Stomach (tissue), 9 donors: ENCODE results near the gene ZBTB7B. TPM values are rescaled to one million over a fixed set of nuclear protein-coding genes. Genes with fewer than 3 reads are reported as not detected.

Experiments used
- DNase-seq, 2 donors: peaks; one replicate each; pipeline versions ENCODE4 v3.0.0 to v3.0.0-alpha.2; 2013 to 2019
- H3K27ac ChIP-seq, 5 donors: fragments of 200-600 bp in 4 of 5; sonication (generic) in 4 of 5; one replicate each; pipeline ENCODE4 v1.5.1; 2013 to 2019; ENCODE audit warnings: mild to moderate bottlenecking in 1 of 5, moderate library complexity in 1 of 5
- H3K27me3 ChIP-seq, 3 donors: fragments of 200-600 bp; sonication (generic); one replicate each; pipeline ENCODE4 v1.5.1; 2017 to 2019; ENCODE audit warnings: mixed run types in 1 of 3
- H3K36me3 ChIP-seq, 4 donors: fragments of 200-600 bp; sonication (generic); 1 replicate in 3 of 4; 2 replicates in 1 of 4; pipeline ENCODE4 v1.5.1; 2016 to 2019
- H3K4me1 ChIP-seq, 4 donors: fragments of 200-600 bp; sonication (generic); one replicate each; pipeline ENCODE4 v1.5.1; 2016 to 2019
- H3K4me3 ChIP-seq, 4 donors: fragments of 200-600 bp; sonication (generic) in 3 of 4; one replicate each; pipeline ENCODE4 v1.5.1; 2016 to 2019; ENCODE audit warnings: mild to moderate bottlenecking in 1 of 4
- H3K9me3 ChIP-seq, 4 donors: fragments of 200-600 bp; sonication (generic); one replicate each; pipeline ENCODE4 v1.5.1; 2016 to 2019
- CTCF ChIP-seq, 7 experiments: fragments of 450-650 bp in 4 of 7; fragments of 200-600 bp in 3 of 7; sonication (generic) in 3 of 7; IDR thresholded peaks; one replicate each; pipeline ENCODE4 v1.5.1; 2016 to 2019; ENCODE audit warnings: antibody characterized with exemption in 7 of 7, control low read depth in 2 of 7, mild to moderate bottlenecking in 1 of 7
- EP300 ChIP-seq: sonication (generic); formaldehyde crosslinking; IDR thresholded peaks from one replicate; pipeline ENCODE4 v1.6.1; 2017; ENCODE audit warnings: antibody characterized with exemption
- POLR2A ChIP-seq, 4 donors: fragments of 450-650 bp; IDR thresholded peaks; one replicate each; pipeline ENCODE4 v1.6.1; 2016; ENCODE audit warnings: antibody characterized with exemption in 4 of 4, control low read depth in 2 of 4, mild to moderate bottlenecking in 1 of 4, moderate library complexity in 1 of 4
- POLR2AphosphoS5 ChIP-seq, 3 donors: sonication (generic); formaldehyde crosslinking; IDR thresholded peaks; one replicate each; pipeline ENCODE4 v1.6.1; 2016; ENCODE audit warnings: antibody characterized with exemption in 3 of 3
- WGBS, 5 donors: extraction: QIAGEN DNeasy Blood & Tissue Kit in 3 of 5; methylation state at CpG; one replicate each; pipeline versions ENCODE4 v1.1.5 to v1.1.7; 2013 to 2018; 5-methylcytosine and 5-hydroxymethylcytosine counted together
- intact Hi-C: fragments of 100-400 bp; cut with DNase I; formaldehyde crosslinking; loops from one replicate; pipeline ENCODE4 v1.15.1; 2023; ENCODE audit warnings: low total_unique reads
- polyA plus RNA-seq, 3 donors: library from polyadenylated mRNA; stranded (reverse); fragments of 200-250 nt; gene quantifications; one replicate each; pipeline ENCODE4 v1.2.3, GENCODE V29; 2013
- total RNA-seq, 5 donors: library from RNA; depleted of rRNA; stranded (reverse); fragments of >200 nt; gene quantifications; one replicate each; pipeline versions ENCODE4 v1.1.0 to v1.2.3, GENCODE V29; 2014 to 2016
- donor health status: healthy with polysubstance abuse.
- donor health status: Bipolar disorder and iron deficiency.
- donor health status: healthy.

Gene ZBTB7B
- total and polyA plus RNA-seq, 8 donors: 29.6 to 134 (median 38.1) TPM

GRCh38 chr1:155050560-155051341 lies 48.1 kb downstream of the ZBTB7B start, which contains the start of gene ADAM15:
TSS of gene ADAM15 (plus strand) at chr1:155051316. CDS start at chr1:155051387, 71 bp downstream.
- intact Hi-C loops: no loop called here
- Histone ChIP-seq H3K27ac (peak within 1 kb of the TSS; percentile 92 to 97 (median 95)), H3K4me3 (peak within 1 kb of the TSS; percentile 73 to 89 (median 78)), H3K36me3 (peaks cover 9 to 26% (median 23%) of the 10 kb centered on the region in 4 donors), H3K9me3 (no peaks in the 10 kb centered on the region), H3K4me1 (peaks cover 33 to 47% (median 43%) of the 10 kb centered on the region in 4 donors), H3K27me3 (no peaks in the 10 kb centered on the region)
- DNase-seq: peak; percentile 91 to 94
- 1 to 3% (median 1%) methylated on average over 19 to 99 of the region's 99 CpGs for WGBS, 5 donors
- peak; percentile 8 to 77 (median 45) for TF ChIP-seq POLR2AphosphoS5 (IDR thresholded peaks at IDR 0.05)
- no peak for TF ChIP-seq EP300
- TF ChIP-seq CTCF (IDR thresholded peaks at IDR 0.05): peak in 6 of 7 experiments; percentile 75 to 97 (median 90)
- TF ChIP-seq POLR2A (IDR thresholded peaks at IDR 0.05): no peak

- intact Hi-C loops: no loop called here
- WGBS, 5 donors: 0 to 1% (median 0%) methylated on average over 6 to 31 of the region's 31 CpGs
Measured at GRCh38 chr1:155051342-155051776, 48.8 kb downstream of the ZBTB7B start.

GRCh38 chr1:155051777-155052398 lies 49.3 kb downstream of the ZBTB7B start:
- peak overlapping the region; percentile 92 to 97 (median 95) for H3K27ac ChIP-seq
- peaks cover 13 to 37% (median 34%) of the 10 kb centered on the region in 4 donors for H3K36me3 ChIP-seq
- DNase-seq: peak; percentile 65 to 82
- H3K4me3 ChIP-seq: peak overlapping the region; percentile 73 to 89 (median 78)
- intact Hi-C loops: no loop called here
- H3K4me1 ChIP-seq: peaks cover 33 to 47% (median 43%) of the 10 kb centered on the region in 4 donors
- H3K27me3 ChIP-seq: no peaks in the 10 kb centered on the region
- H3K9me3 ChIP-seq: no peaks in the 10 kb centered on the region
- TF ChIP-seq POLR2A (IDR thresholded peaks at IDR 0.05): no peak
- TF ChIP-seq EP300: no peak
- TF ChIP-seq POLR2AphosphoS5 (IDR thresholded peaks at IDR 0.05): peak in 1 of 3 donors; percentile 23
- 1 to 3% (median 1%) methylated on average over 24 to 27 of the region's 27 CpGs for WGBS, 5 donors

More at GRCh38 chr1:155051342-155051776, 48.8 kb downstream of the ZBTB7B start:
- no peak for DNase-seq
- no peak for TF ChIP-seq POLR2A (IDR thresholded peaks at IDR 0.05)
- peak in 1 of 3 donors; percentile 80 for TF ChIP-seq POLR2AphosphoS5 (IDR thresholded peaks at IDR 0.05)
- no peak for TF ChIP-seq CTCF (IDR thresholded peaks at IDR 0.05)
- TF ChIP-seq EP300: no peak
- Histone ChIP-seq H3K4me3 (peak overlapping the region; percentile 73 to 89 (median 78)), H3K27me3 (no peaks in the 10 kb centered on the region), H3K9me3 (no peaks in the 10 kb centered on the region), H3K27ac (peak overlapping the region; percentile 92 to 97 (median 95)), H3K4me1 (peaks cover 33 to 47% (median 43%) of the 10 kb centered on the region in 4 donors), H3K36me3 (peaks cover 13 to 32% (median 29%) of the 10 kb centered on the region in 4 donors)

GRCh38 chr1:155052439-155053395 lies 50.1 kb downstream of the ZBTB7B start:
- Histone ChIP-seq H3K4me1 (peaks cover 33 to 47% (median 43%) of the 10 kb centered on the region in 4 donors), H3K27me3 (no peaks in the 10 kb centered on the region), H3K27ac (peak overlapping the region; percentile 92 to 97 (median 95)), H3K9me3 (no peaks in the 10 kb centered on the region), H3K36me3 (peaks cover 16 to 45% (median 43%) of the 10 kb centered on the region in 4 donors), H3K4me3 (peak overlapping the region; percentile 73 to 89 (median 78))
- no peak for TF ChIP-seq POLR2A (IDR thresholded peaks at IDR 0.05)
- no peak for TF ChIP-seq EP300
- no peak for TF ChIP-seq POLR2AphosphoS5 (IDR thresholded peaks at IDR 0.05)
- intact Hi-C loops: no loop called here
- 29 to 45% (median 36%) methylated on average over 11 to 12 of the region's 12 CpGs for WGBS, 5 donors
- peak in 1 of 2 donors; percentile 43 for DNase-seq
